Measurements from ENCODE around the gene TAF11.

Gene TAF11

GRCh38 chr6:34928695-34929094 lies 40.9 kb upstream of the TAF11 start:
- Histone ChIP-seq H3K27ac (no peak overlapping the region), H3K36me3 (replicated peaks) (no peaks in the 10 kb centered on the region), H3K27me3 (replicated peaks) (no peaks in the 10 kb centered on the region), H3K4me3 (ENCODE audit: low read depth, low read length) (no peak overlapping the region)
- in situ Hi-C loops (cut with HindIII; ENCODE audit: low pct_ligation_motif_present, low sequenced_read_pairs) = no loop called here
- TF ChIP-seq CTCF (IDR thresholded peaks at IDR 0.05; ENCODE audit: low read depth, low read length, missing control alignments) = no peak
- DNase-seq = no peak

DNA sequence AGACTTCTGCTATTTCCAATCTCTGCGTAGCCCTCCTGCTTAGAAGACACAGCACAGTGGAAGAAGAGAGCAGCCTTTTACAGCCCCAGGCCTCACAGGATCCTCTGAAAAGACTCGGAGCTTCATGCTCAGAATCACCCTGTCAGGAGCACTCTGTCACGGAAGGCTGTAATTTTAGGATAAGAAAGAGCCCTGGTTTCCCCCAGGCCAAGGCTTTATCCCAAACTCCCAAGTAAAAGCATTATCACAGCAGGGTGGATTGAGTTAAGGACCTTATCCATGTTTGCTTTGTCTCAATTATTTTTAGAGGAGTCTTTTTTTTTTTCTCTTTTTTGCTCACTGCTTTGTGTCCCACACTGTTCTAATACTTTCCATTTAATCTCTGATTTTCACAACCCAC lies 40.4 kb upstream of the TAF11 start:
- in situ Hi-C loops (cut with HindIII; ENCODE audit: low pct_ligation_motif_present, low sequenced_read_pairs) = no loop called here
- H3K27ac ChIP-seq = no peak overlapping the region
- no peak for TF ChIP-seq CTCF (IDR thresholded peaks at IDR 0.05; ENCODE audit: low read depth, low read length, missing control alignments)

GRCh38 chr6:34926655-34927054 lies 38.8 kb upstream of the TAF11 start:
- Histone ChIP-seq H3K36me3 (replicated peaks) (no peaks in the 10 kb centered on the region), H3K4me3 (ENCODE audit: low read depth, low read length) (no peak overlapping the region), H3K27me3 (replicated peaks) (no peaks in the 10 kb centered on the region), H3K27ac (no peak overlapping the region)
- in situ Hi-C loops (cut with HindIII; ENCODE audit: low pct_ligation_motif_present, low sequenced_read_pairs) = no loop called here
- DNase-seq = peak; percentile 26
- TF ChIP-seq CTCF (IDR thresholded peaks at IDR 0.05; ENCODE audit: low read depth, low read length, missing control alignments) = no peak

More for the DNA sequence above, 40.4 kb upstream of the TAF11 start:
- Histone ChIP-seq H3K4me3 (ENCODE audit: low read depth, low read length) (no peak overlapping the region), H3K36me3 (replicated peaks) (no peaks in the 10 kb centered on the region), H3K27me3 (replicated peaks) (no peaks in the 10 kb centered on the region)
- no peak for DNase-seq

DNA sequence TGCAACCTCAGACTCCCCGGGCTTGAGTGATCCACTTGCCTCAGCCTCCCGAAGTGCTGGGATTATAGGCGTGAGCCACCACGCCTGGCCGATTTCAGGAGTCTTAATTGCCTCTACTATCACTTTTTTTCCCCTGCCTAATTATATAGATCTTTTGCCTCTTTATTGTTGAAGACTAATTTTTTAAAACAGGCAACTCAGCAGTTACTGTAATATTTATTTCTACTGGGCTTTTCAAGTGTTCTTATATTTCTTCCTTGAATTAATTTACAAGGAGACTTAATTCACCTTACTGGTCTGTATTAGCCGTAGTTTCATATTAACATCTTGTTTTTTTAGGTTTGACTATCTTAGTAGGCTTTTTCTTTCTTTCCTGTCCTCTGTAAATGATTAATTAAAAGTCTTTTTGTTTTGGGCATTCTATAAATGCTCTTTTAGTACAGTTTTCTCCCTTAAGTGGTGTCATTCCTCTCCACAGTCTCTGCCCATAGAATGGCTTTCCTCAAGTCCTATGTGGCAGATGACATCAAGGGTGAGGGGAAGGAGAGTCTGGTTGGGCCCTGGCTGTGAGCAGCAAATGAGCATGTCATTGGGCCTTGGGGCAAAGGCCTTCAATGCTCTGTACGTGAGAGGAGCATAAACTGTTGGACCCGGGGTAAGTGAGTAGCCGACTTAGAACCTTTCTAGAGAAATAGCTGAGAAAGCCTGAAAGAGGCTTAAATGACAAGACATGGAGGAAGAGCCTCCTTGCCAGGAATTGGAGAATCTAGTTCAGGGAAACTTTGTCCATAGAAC lies 37.2 kb upstream of the TAF11 start:
- no peak for TF ChIP-seq CTCF (IDR thresholded peaks at IDR 0.05; ENCODE audit: low read depth, low read length, missing control alignments)
- in situ Hi-C loops (cut with HindIII; ENCODE audit: low pct_ligation_motif_present, low sequenced_read_pairs) = no loop called here
- no peak overlapping the region for H3K27ac ChIP-seq
- no peaks in the 10 kb centered on the region for H3K27me3 ChIP-seq (replicated peaks)
- H3K4me3 ChIP-seq (ENCODE audit: low read depth, low read length) = no peak overlapping the region
- no peak for DNase-seq
- no peaks in the 10 kb centered on the region for H3K36me3 ChIP-seq (replicated peaks)

DNA sequence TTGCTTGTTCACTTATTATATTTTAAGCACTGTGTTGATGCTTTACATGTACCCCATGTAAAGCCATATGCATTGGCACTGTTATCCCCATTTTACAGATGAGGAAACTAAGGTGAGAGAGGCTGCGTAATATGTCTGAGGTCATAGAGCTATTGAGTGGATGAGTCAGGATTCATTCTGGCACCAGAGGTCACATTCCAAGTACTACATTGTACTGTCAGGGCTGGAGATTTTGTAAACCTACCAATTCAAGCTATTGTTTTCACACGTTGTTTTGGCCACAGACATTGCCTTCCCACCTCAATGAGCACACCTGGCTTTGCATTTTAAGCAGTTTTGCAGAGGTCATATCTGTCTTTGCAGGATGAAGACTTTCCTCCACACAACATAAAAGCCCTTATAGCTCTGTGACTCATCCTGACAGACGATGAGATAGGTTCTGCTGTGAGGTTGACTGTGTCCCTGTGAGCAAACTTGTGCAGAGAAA lies 34.4 kb upstream of the TAF11 start:
- no peak overlapping the region for H3K4me3 ChIP-seq (ENCODE audit: low read depth, low read length)
- in situ Hi-C loops (cut with HindIII; ENCODE audit: low pct_ligation_motif_present, low sequenced_read_pairs) = no loop called here
- H3K27ac ChIP-seq = no peak overlapping the region
- peak; percentile 57 for DNase-seq
- TF ChIP-seq CTCF (IDR thresholded peaks at IDR 0.05; ENCODE audit: low read depth, low read length, missing control alignments) = no peak
- H3K27me3 ChIP-seq (replicated peaks) = no peaks in the 10 kb centered on the region
- H3K36me3 ChIP-seq (replicated peaks) = no peaks in the 10 kb centered on the region

- no peak for DNase-seq
- H3K27ac ChIP-seq = no peak overlapping the region
- no peaks in the 10 kb centered on the region for H3K27me3 ChIP-seq (replicated peaks)
- in situ Hi-C loops (cut with HindIII; ENCODE audit: low pct_ligation_motif_present, low sequenced_read_pairs) = no loop called here
- H3K4me3 ChIP-seq (ENCODE audit: low read depth, low read length) = no peak overlapping the region
- H3K36me3 ChIP-seq (replicated peaks) = no peaks in the 10 kb centered on the region
- TF ChIP-seq CTCF (IDR thresholded peaks at IDR 0.05; ENCODE audit: low read depth, low read length, missing control alignments) = no peak
Observed at GRCh38 chr6:34920097-34920496, 32.3 kb upstream of the TAF11 start.

Measured in brain microvascular endothelial cell (primary cell).